ENCODE data around the gene NANOS2. TPM values are rescaled to one million over a fixed set of nuclear protein-coding genes. Genes with fewer than 3 reads are reported as not detected.

The NANOS2 gene
- total and polyA plus RNA-seq, 2 of the 13 experiments (the other 11 are each of a cell fraction or from before 2014, with no cell fraction given) = not detected

DNA sequence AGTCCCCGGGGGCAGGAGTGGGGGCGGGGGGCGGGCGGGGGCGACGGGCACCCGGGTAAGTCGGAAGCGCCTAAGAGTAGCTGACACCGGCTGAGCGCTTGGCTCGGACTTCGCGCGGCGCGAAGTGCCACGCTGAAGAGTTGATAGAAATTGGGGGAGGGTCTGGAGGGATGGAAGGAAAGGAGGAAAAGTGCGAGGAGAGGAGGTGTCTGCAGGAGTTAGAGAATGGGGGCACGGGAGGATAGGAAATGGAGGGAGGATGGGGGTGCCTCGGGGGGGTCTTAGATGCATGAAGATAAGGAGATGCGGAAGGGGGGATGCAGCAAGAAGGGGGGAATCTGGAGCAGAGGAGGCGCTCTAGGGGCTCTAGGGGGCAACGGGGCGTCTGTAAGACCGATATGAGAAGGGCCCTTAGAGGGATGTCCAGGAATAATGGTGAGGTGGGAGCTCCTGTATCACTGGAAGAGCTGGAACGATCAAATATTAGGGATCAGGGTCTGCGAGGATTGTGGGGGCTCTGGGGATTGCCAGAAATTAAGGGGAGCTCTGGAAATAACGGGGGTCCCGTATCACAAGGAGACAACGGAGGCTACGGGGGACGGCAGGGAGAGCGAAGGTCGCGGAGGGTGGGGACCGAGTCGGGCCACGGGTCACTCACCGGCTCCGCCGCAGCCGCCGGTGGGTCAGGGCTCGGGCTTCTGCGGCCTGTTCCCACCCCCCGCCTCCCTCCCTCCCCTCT is 12.5 kb downstream of the NANOS2 start, which contains the start of gene MYPOP (continued):
- no peak for TF ChIP-seq ZBTB8A (CRISPR knock-in tag; IDR thresholded peaks at IDR 0.05; ENCODE audit: borderline replicate concordance, low read depth)
- TF ChIP-seq MIXL1 (CRISPR knock-in tag; IDR thresholded peaks at IDR 0.05) = no peak
- TF ChIP-seq PPARG (CRISPR knock-in tag; conservative IDR thresholded peaks at IDR 0.05) = no peak
- no peak for TF ChIP-seq THAP11 (CRISPR knock-in tag; IDR thresholded peaks at IDR 0.05)
- no peak for TF ChIP-seq ZBTB39 (CRISPR knock-in tag; IDR thresholded peaks at IDR 0.05)
- no peak for TF ChIP-seq ZNF3 (CRISPR knock-in tag; IDR thresholded peaks at IDR 0.05)
- TF ChIP-seq ZSCAN29 (CRISPR knock-in tag; conservative IDR thresholded peaks at IDR 0.05) = no peak
- no peak for TF ChIP-seq ZSCAN30 (CRISPR knock-in tag; IDR thresholded peaks at IDR 0.05)
- TF ChIP-seq FOXK2 (IDR thresholded peaks at IDR 0.05) = no peak
- 0 out of 2 replicates have a peak, but pooled peaks have one; percentile 17 for TF ChIP-seq SIN3A (IDR thresholded peaks at IDR 0.05; ENCODE audit: borderline replicate concordance, low read depth, low read length)
- no peak for TF ChIP-seq ZNF709 (CRISPR knock-in tag; IDR thresholded peaks at IDR 0.05)
- no peak for TF ChIP-seq NFRKB (IDR thresholded peaks at IDR 0.05)
- TF ChIP-seq, protein P1, sequence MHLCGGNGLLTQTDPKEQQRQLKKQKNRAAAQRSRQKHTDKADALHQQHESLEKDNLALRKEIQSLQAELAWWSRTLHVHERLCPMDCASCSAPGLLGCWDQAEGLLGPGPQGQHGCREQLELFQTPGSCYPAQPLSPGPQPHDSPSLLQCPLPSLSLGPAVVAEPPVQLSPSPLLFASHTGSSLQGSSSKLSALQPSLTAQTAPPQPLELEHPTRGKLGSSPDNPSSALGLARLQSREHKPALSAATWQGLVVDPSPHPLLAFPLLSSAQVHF (CRISPR knock-in tag; IDR thresholded peaks at IDR 0.05) = 0 out of 2 replicates have a peak, but pooled peaks have one; percentile 17
- no peak for TF ChIP-seq CBX2 (IDR thresholded peaks at IDR 0.05; ENCODE audit: low read depth, low read length)
- TF ChIP-seq CBX2 (CRISPR knock-in tag; IDR thresholded peaks at IDR 0.05; ENCODE audit: low read depth) = no peak
- TF ChIP-seq ZNF564 (CRISPR knock-in tag; IDR thresholded peaks at IDR 0.05) = peak; percentile 69; the same call in 1 of the 2 replicates
- TF ChIP-seq ZNF773 (CRISPR knock-in tag; IDR thresholded peaks at IDR 0.05; ENCODE audit: borderline replicate concordance) = no peak
- TF ChIP-seq, protein P2, sequence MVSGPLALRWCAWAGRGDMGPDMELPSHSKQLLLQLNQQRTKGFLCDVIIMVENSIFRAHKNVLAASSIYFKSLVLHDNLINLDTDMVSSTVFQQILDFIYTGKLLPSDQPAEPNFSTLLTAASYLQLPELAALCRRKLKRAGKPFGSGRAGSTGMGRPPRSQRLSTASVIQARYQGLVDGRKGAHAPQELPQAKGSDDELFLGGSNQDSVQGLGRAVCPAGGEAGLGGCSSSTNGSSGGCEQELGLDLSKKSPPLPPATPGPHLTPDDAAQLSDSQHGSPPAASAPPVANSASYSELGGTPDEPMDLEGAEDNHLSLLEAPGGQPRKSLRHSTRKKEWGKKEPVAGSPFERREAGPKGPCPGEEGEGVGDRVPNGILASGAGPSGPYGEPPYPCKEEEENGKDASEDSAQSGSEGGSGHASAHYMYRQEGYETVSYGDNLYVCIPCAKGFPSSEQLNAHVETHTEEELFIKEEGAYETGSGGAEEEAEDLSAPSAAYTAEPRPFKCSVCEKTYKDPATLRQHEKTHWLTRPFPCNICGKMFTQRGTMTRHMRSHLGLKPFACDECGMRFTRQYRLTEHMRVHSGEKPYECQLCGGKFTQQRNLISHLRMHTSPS (CRISPR knock-in tag; IDR thresholded peaks at IDR 0.05; ENCODE audit: low read depth) = no peak
- TF ChIP-seq XRCC5 (optimal IDR thresholded peaks at IDR 0.05; ENCODE audit: low read length) = no peak
- no peak for TF ChIP-seq AHR (CRISPR knock-in tag; IDR thresholded peaks at IDR 0.05)
- no peak for TF ChIP-seq DRAP1 (CRISPR knock-in tag; IDR thresholded peaks at IDR 0.05)
- no peak for TF ChIP-seq ZFP36L1 (CRISPR knock-in tag; IDR thresholded peaks at IDR 0.05)
- no peak for TF ChIP-seq ZNF619 (CRISPR knock-in tag; IDR thresholded peaks at IDR 0.05)

All from HepG2 (cell line).